Measurements from ENCODE around the gene DDIT4L.

The DDIT4L gene

DNA sequence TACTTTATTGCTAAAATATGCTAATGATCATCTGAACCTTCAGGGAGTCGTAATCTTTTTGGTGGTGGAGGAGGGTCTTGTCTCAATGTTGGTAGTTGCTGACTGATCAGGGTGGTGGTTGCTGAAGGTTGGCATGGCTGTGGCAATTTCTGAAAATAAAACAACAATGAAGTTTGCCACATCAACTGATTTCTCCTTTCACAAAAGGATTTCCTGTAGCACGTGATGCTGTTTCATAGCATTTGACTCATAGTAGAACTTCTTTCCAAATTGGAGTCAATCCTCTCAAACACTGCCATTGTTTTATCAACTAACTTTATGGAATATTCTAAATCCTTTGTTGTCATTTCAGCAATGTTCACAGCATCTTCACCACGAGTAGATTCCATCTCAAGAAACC lies 19.3 kb downstream of the DDIT4L start:
- H3K27me3 Mint-ChIP-seq (ENCODE audit: low read depth, poor library complexity) = no peaks in the 10 kb centered on the region
- DNase-seq = no peak
- no peak overlapping the region for H3K27ac Mint-ChIP-seq
- no peaks in the 10 kb centered on the region for H3K36me3 Mint-ChIP-seq (ENCODE audit: low read depth)
- H3K9me3 Mint-ChIP-seq = no peaks in the 10 kb centered on the region
- TF ChIP-seq, protein P1, sequence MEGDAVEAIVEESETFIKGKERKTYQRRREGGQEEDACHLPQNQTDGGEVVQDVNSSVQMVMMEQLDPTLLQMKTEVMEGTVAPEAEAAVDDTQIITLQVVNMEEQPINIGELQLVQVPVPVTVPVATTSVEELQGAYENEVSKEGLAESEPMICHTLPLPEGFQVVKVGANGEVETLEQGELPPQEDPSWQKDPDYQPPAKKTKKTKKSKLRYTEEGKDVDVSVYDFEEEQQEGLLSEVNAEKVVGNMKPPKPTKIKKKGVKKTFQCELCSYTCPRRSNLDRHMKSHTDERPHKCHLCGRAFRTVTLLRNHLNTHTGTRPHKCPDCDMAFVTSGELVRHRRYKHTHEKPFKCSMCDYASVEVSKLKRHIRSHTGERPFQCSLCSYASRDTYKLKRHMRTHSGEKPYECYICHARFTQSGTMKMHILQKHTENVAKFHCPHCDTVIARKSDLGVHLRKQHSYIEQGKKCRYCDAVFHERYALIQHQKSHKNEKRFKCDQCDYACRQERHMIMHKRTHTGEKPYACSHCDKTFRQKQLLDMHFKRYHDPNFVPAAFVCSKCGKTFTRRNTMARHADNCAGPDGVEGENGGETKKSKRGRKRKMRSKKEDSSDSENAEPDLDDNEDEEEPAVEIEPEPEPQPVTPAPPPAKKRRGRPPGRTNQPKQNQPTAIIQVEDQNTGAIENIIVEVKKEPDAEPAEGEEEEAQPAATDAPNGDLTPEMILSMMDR (IDR thresholded peaks at IDR 0.05) = no peak
- H3K4me1 Mint-ChIP-seq = peaks cover 12% of the 10 kb centered on the region
- H3K4me3 Mint-ChIP-seq = no peak overlapping the region

GRCh38 chr4:100169491-100170485 lies 20.5 kb downstream of the DDIT4L start:
- no peak for DNase-seq
- H3K4me1 Mint-ChIP-seq = peaks cover 19% of the 10 kb centered on the region
- H3K9me3 Mint-ChIP-seq = no peaks in the 10 kb centered on the region
- TF ChIP-seq, protein P1 (IDR thresholded peaks at IDR 0.05) = no peak
- H3K27ac Mint-ChIP-seq = no peak overlapping the region
- H3K27me3 Mint-ChIP-seq (ENCODE audit: low read depth, poor library complexity) = no peaks in the 10 kb centered on the region
- H3K4me3 Mint-ChIP-seq = no peak overlapping the region
- no peaks in the 10 kb centered on the region for H3K36me3 Mint-ChIP-seq (ENCODE audit: low read depth)

- no peak overlapping the region for H3K27ac Mint-ChIP-seq
- no peak overlapping the region for H3K4me3 Mint-ChIP-seq
- no peaks in the 10 kb centered on the region for H3K36me3 Mint-ChIP-seq (ENCODE audit: low read depth)
- H3K4me1 Mint-ChIP-seq = peaks cover 20% of the 10 kb centered on the region
- DNase-seq = no peak
- no peaks in the 10 kb centered on the region for H3K27me3 Mint-ChIP-seq (ENCODE audit: low read depth, poor library complexity)
- TF ChIP-seq, protein P1 (IDR thresholded peaks at IDR 0.05) = no peak
- H3K9me3 Mint-ChIP-seq = no peaks in the 10 kb centered on the region
These were observed 21.7 kb downstream of the DDIT4L start for GRCh38 chr4:100168521-100168920.

DNA sequence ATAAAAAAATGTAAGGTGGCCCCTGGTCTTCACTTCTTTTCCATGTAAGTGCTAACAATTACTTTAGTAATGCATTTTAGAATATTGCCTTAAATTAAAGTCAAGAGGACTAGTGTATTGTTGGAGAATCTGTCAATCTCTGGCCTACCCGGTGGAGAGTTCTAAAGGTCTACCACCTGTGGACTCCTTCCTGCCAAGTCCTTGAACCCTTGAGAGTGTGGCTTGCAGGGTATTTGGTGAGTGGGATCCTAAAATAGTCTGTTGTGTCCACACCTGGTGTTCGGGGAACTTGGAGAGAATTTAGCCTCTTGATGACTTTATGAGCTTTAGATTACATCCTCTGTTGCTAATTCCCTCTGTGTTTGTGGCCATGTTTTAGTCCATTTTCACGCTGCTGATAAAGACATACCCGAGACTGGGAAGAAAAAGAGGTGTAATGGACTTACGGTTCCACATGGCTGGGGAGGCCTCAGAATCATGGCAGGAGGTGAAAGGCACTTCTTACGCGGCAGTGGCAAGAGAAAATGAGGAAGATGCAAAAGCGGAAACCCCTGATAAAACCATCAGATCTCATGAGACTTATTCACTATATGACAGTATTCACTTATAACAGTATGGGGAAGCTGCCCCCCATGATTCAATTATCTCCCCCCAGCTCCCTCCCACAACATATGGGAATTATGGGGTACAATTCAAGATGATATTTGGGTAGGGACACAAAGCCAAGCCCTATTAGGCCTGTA lies 23.8 kb downstream of the DDIT4L start:
- H3K27ac Mint-ChIP-seq = no peak overlapping the region
- no peaks in the 10 kb centered on the region for H3K36me3 Mint-ChIP-seq (ENCODE audit: low read depth)
- H3K9me3 Mint-ChIP-seq = peaks cover 12% of the 10 kb centered on the region
- H3K27me3 Mint-ChIP-seq (ENCODE audit: low read depth, poor library complexity) = no peaks in the 10 kb centered on the region
- H3K4me3 Mint-ChIP-seq = no peak overlapping the region
- TF ChIP-seq, protein P1 (IDR thresholded peaks at IDR 0.05) = no peak
- no peak for DNase-seq
- peaks cover 20% of the 10 kb centered on the region for H3K4me1 Mint-ChIP-seq

DNA sequence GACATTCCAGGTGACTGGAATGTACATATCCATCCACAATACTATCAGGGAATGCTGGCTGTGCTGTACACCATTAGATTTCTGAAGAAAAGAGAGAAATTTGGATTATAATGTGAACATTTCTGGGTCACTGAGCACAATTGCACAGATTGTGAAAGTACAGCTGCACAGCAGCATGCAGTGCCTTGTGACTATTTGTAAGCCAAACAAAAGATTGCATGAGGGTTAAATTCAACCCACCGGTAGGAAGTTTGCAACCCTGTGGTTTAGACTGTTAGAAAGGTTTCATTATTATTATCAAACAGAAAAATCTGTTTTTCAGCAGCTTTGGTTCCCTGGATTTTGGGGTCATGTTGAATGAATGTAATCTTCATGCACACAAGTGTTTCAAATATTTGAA lies 24.5 kb downstream of the DDIT4L start:
- Mint-ChIP-seq H3K36me3 (ENCODE audit: low read depth) (no peaks in the 10 kb centered on the region), H3K4me3 (no peak overlapping the region), H3K4me1 (peaks cover 20% of the 10 kb centered on the region), H3K27ac (no peak overlapping the region), H3K9me3 (peaks cover 16% of the 10 kb centered on the region), H3K27me3 (ENCODE audit: low read depth, poor library complexity) (no peaks in the 10 kb centered on the region)
- TF ChIP-seq, protein P1 (IDR thresholded peaks at IDR 0.05) = no peak
- no peak for DNase-seq

Measured in nephron progenitor cell (in vitro differentiated cells).